ENCODE data around the gene MSI2.

Gene MSI2

DNA sequence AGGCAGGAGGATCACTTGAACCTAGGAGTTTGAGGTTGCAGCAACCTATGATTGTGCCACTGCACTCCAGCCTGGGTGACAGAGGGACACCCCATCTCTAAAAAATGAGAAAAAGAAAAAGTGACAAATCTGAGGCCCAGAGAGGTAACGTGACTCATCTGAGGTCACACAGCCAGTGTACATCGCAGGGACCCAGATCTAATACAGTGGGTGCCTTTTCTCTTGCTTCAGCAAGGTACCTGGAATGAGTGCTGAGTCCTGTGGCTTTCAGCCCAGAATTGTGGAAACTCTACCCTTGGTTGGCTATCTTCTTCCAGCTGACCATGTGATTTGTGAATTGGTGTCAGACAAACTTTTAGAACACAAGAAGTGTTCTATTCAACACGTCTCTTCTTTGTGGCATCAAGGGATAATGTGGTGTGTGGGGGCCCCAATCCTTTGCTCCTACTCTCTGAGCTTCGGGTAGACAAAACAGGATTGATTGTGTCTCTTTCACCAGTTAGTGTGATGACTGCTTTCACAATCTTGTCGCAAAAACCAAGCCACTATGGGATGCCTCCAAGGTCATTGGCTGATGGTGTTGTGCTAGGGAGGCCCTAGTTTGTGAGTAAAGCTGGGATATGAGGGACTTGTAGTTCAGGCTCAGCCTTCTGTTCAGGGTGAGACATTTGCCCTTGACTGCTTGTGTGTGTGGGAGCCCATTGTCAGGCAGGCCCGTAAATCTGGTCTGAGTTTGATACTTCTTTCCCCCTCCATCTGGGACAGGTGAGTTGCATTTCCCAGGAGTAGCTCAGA is 71.0 kb downstream of the MSI2 start:
- POLR2A ChIA-PET: interaction anchor here (0.7 kb wide), 1 partner anchor 679 kb away, joined by 3 read pairs; the partner anchor contains the start of gene SRSF1
- DNase-seq (ENCODE audit: extremely low spot score): no peak
- no peak for TF ChIP-seq HDGF (IDR thresholded peaks at IDR 0.05; ENCODE audit: borderline replicate concordance)
- TF ChIP-seq, protein P1, sequence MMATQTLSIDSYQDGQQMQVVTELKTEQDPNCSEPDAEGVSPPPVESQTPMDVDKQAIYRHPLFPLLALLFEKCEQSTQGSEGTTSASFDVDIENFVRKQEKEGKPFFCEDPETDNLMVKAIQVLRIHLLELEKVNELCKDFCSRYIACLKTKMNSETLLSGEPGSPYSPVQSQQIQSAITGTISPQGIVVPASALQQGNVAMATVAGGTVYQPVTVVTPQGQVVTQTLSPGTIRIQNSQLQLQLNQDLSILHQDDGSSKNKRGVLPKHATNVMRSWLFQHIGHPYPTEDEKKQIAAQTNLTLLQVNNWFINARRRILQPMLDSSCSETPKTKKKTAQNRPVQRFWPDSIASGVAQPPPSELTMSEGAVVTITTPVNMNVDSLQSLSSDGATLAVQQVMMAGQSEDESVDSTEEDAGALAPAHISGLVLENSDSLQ (IDR thresholded peaks at IDR 0.05): no peak
- no peak for TF ChIP-seq FOXA1 (IDR thresholded peaks at IDR 0.05)
- no peak for TF ChIP-seq NFRKB (IDR thresholded peaks at IDR 0.05)
- CTCF ChIA-PET: interaction anchor here (0.5 kb wide), 1 partner anchor 753 kb away, joined by 3 read pairs; no protein-coding TSS in a partner anchor

GRCh38 chr17:57328109-57328882 is 72.0 kb downstream of the MSI2 start:
- ChIA-PET POLR2A (interaction anchor here (0.7 kb wide), 1 partner anchor 678 kb away, joined by 3 read pairs; the partner anchor contains the start of gene SRSF1), CTCF (no interaction called here)
- TF ChIP-seq BHLHE40 (IDR thresholded peaks at IDR 0.05; ENCODE audit: borderline replicate concordance): no peak
- no peak for TF ChIP-seq SUZ12 (IDR thresholded peaks at IDR 0.05)
- no peak for TF ChIP-seq NFRKB (IDR thresholded peaks at IDR 0.05)
- no peak for DNase-seq (ENCODE audit: extremely low spot score)

- no peak for DNase-seq (ENCODE audit: extremely low spot score)
- CTCF ChIA-PET: no interaction called here
- TF ChIP-seq BHLHE40 (IDR thresholded peaks at IDR 0.05; ENCODE audit: borderline replicate concordance) (no peak), FOXA1 (IDR thresholded peaks at IDR 0.05) (no peak), TARDBP (IDR thresholded peaks at IDR 0.05) (no peak), LEF1 (IDR thresholded peaks at IDR 0.05; ENCODE audit: borderline replicate concordance) (no peak), ELF4 (IDR thresholded peaks at IDR 0.05) (no peak)
- TF ChIP-seq, protein P1 (IDR thresholded peaks at IDR 0.05): no peak
- POLR2A ChIA-PET: no interaction called here
Observed at GRCh38 chr17:57329380-57330214, 73.3 kb downstream of the MSI2 start.

DNA sequence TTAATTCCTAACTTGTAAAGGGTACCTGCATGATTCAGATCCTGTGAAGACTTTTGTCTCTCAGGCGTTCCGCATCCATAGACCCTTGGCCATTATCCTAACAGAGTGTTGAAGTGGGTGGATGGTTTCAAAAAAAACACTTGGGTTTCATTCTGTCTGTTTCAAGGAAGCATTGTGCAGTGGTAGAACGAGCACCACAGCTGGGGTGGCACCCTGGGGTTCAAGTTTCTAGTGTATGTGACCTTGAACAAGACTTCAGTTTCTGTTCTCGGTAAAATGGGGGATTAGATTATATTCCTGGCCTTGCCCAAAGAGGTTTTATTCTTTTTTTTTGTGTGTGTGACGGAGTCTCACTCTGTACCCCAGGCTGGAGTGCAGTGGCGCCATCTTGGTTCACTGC is 74.3 kb downstream of the MSI2 start:
- TF ChIP-seq SP1 (IDR thresholded peaks at IDR 0.05) (no peak), FOXM1 (IDR thresholded peaks at IDR 0.05; ENCODE audit: borderline replicate concordance) (no peak), NFRKB (IDR thresholded peaks at IDR 0.05) (no peak), HDGF (IDR thresholded peaks at IDR 0.05; ENCODE audit: borderline replicate concordance) (no peak), L3MBTL2 (conservative IDR thresholded peaks at IDR 0.05) (no peak), ARNT (IDR thresholded peaks at IDR 0.05) (no peak), CTBP1 (IDR thresholded peaks at IDR 0.05; ENCODE audit: borderline replicate concordance) (no peak), FOXA1 (IDR thresholded peaks at IDR 0.05) (no peak), FOXK2 (IDR thresholded peaks at IDR 0.05) (no peak), ZNF384 (IDR thresholded peaks at IDR 0.05) (no peak), TARDBP (IDR thresholded peaks at IDR 0.05) (no peak)
- no peak for DNase-seq (ENCODE audit: extremely low spot score)
- POLR2A ChIA-PET: no interaction called here
- CTCF ChIA-PET: no interaction called here

DNA sequence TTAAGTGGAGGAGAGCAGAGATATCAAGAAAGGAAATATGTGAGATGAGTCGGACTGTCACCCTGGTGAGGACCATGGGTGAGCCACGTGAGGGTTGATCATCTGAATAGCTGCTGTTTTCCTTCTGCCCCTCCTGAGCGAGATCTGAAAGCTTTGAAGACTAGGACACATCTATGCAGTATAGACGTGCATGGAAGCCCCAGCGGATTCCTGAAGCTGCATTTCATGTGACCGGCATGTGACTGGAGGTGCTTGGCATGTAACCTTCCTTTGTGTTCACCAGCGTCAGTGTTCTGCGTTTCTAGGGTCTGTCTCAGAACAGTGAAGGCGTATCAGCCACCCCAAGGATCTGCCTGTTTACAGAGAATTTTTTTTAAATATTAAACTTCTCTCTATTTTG is 75.1 kb downstream of the MSI2 start:
- POLR2A ChIA-PET: interaction anchor here (0.7 kb wide), 1 partner anchor 9 kb away, joined by 3 read pairs; no protein-coding TSS in a partner anchor
- DNase-seq (ENCODE audit: extremely low spot score): no peak

More for the DNA sequence above, 75.1 kb downstream of the MSI2 start:
- CTCF ChIA-PET: interaction anchor here (1.1 kb wide), 1 partner anchor 88 kb away, joined by 3 read pairs; no protein-coding TSS in a partner anchor
- TF ChIP-seq, protein P1 (IDR thresholded peaks at IDR 0.05): no peak
- TF ChIP-seq CTBP1 (IDR thresholded peaks at IDR 0.05; ENCODE audit: borderline replicate concordance) (no peak), SUZ12 (IDR thresholded peaks at IDR 0.05) (no peak), BHLHE40 (IDR thresholded peaks at IDR 0.05; ENCODE audit: borderline replicate concordance) (no peak), ELF4 (IDR thresholded peaks at IDR 0.05) (no peak), NFRKB (IDR thresholded peaks at IDR 0.05) (no peak), FOXA1 (IDR thresholded peaks at IDR 0.05) (no peak), ZNF384 (IDR thresholded peaks at IDR 0.05) (no peak), TARDBP (IDR thresholded peaks at IDR 0.05) (no peak), ARNT (IDR thresholded peaks at IDR 0.05) (no peak), HDGF (IDR thresholded peaks at IDR 0.05; ENCODE audit: borderline replicate concordance) (no peak), LEF1 (IDR thresholded peaks at IDR 0.05; ENCODE audit: borderline replicate concordance) (no peak), FOXM1 (IDR thresholded peaks at IDR 0.05; ENCODE audit: borderline replicate concordance) (no peak)

Data from HEK293T (cell line).